Astrocyte of the cerebellum (primary cell): ENCODE data around the gene PLEKHA8.
"Not testable (repeated sequence)": the region's sequence is repeated elsewhere in the genome, so short reads cannot be mapped to it uniquely, and the experiment has no call there.

Experiments used
- DNase-seq: peaks from one replicate; pipeline ENCODE4 v3.0.0-alpha.2; 2011; ENCODE audit warnings: low read depth
- H3K4me3 ChIP-seq: 2 replicates; pipeline ENCODE4 v1.5.1; 2011; ENCODE audit warnings: mild to moderate bottlenecking, low read depth, low read length, moderate library complexity
- in situ Hi-C: cut with HindIII; loops from 2 replicates; pipeline ENCODE4 v1.10.0; 2017; ENCODE audit warnings: low sequenced_read_pairs
- TF ChIP-seq, protein P1 (sequence below): IDR thresholded peaks from 2 replicates; pipeline ENCODE4 v1.5.1; 2012; ENCODE audit warnings: low read length, low read depth, moderate library complexity, mild to moderate bottlenecking; ENCODE audit errors: missing control alignments

PLEKHA8 gene

GRCh38 chr7:30087371-30087770 lies 59.2 kb downstream of the PLEKHA8 start:
- no peak overlapping the region for H3K4me3 ChIP-seq
- in situ Hi-C loops = no loop called here
- TF ChIP-seq, protein P1, sequence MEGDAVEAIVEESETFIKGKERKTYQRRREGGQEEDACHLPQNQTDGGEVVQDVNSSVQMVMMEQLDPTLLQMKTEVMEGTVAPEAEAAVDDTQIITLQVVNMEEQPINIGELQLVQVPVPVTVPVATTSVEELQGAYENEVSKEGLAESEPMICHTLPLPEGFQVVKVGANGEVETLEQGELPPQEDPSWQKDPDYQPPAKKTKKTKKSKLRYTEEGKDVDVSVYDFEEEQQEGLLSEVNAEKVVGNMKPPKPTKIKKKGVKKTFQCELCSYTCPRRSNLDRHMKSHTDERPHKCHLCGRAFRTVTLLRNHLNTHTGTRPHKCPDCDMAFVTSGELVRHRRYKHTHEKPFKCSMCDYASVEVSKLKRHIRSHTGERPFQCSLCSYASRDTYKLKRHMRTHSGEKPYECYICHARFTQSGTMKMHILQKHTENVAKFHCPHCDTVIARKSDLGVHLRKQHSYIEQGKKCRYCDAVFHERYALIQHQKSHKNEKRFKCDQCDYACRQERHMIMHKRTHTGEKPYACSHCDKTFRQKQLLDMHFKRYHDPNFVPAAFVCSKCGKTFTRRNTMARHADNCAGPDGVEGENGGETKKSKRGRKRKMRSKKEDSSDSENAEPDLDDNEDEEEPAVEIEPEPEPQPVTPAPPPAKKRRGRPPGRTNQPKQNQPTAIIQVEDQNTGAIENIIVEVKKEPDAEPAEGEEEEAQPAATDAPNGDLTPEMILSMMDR = no peak
- no peak for DNase-seq

- in situ Hi-C loops = no loop called here
- TF ChIP-seq, protein P1 = no peak
- H3K4me3 ChIP-seq = no peak overlapping the region
- no peak for DNase-seq
Observed at GRCh38 chr7:30088362-30088761, 60.1 kb downstream of the PLEKHA8 start.

GRCh38 chr7:30090111-30090510 lies 61.9 kb downstream of the PLEKHA8 start:
- no peak for DNase-seq
- no peak overlapping the region for H3K4me3 ChIP-seq
- in situ Hi-C loops = no loop called here
- TF ChIP-seq, protein P1 = no peak

GRCh38 chr7:30091491-30091912 lies 63.3 kb downstream of the PLEKHA8 start:
- in situ Hi-C loops = no loop called here
- H3K4me3 ChIP-seq = no peak overlapping the region
- TF ChIP-seq, protein P1 = no peak
- DNase-seq = peak; percentile 44

GRCh38 chr7:30091987-30092386 lies 63.8 kb downstream of the PLEKHA8 start:
- in situ Hi-C loops = no loop called here
- no peak overlapping the region for H3K4me3 ChIP-seq
- DNase-seq = no peak
- TF ChIP-seq, protein P1 = no peak

- TF ChIP-seq, protein P1 = no peak
- in situ Hi-C loops = no loop called here
- H3K4me3 ChIP-seq = no peak overlapping the region
- no peak for DNase-seq
Observed at GRCh38 chr7:30093420-30093952, 65.3 kb downstream of the PLEKHA8 start.

DNA sequence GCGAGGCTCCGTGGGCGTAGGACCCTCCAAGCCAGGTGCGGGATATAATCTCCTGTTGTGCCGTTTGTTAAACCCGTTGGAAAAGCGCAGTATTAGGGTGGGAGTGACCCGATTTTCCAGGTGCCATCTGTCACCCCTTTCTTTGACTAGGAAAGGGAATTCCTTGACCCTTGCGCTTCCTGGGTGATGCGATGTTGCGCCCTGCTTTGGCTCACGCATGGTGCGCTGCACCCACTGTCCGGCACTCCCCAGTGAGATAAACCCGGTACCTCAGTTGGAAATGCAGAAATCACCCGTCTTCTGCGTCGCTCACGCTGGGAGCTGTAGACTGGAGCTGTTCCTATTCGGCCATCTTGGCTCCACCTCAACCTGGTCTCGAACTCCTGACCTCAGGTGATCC lies 70.4 kb downstream of the PLEKHA8 start:
- in situ Hi-C loops = not testable (repeated sequence)

More for the DNA sequence above, 70.4 kb downstream of the PLEKHA8 start:
- not testable (repeated sequence) for H3K4me3 ChIP-seq, DNase-seq
